Osteocyte (in vitro differentiated cells): ENCODE results near the gene TMEM143. TPM values are rescaled to one million over a fixed set of nuclear protein-coding genes. Genes with fewer than 3 reads are reported as not detected.

Experiments
- DNase-seq: peaks from one replicate; pipeline ENCODE4 v3.0.0; 2021; ENCODE audit warnings: mixed read lengths; ENCODE audit not compliant: unreplicated experiment; ENCODE audit errors: extremely low spot score
- H3K27ac Mint-ChIP-seq: one replicate; pipeline ENCODE4 v1.8.0; 2021; ENCODE audit warnings: mild to moderate bottlenecking, mixed read lengths; ENCODE audit not compliant: unreplicated experiment
- H3K27me3 Mint-ChIP-seq: one replicate; pipeline ENCODE4 v1.8.0; 2021; ENCODE audit warnings: mixed read lengths; ENCODE audit not compliant: unreplicated experiment
- H3K36me3 Mint-ChIP-seq: one replicate; pipeline ENCODE4 v1.8.0; 2021; ENCODE audit warnings: mixed read lengths; ENCODE audit not compliant: unreplicated experiment
- H3K4me1 Mint-ChIP-seq: one replicate; pipeline ENCODE4 v1.8.0; 2021; ENCODE audit warnings: mixed read lengths; ENCODE audit not compliant: unreplicated experiment
- H3K4me3 Mint-ChIP-seq: one replicate; pipeline ENCODE4 v1.8.0; 2021; ENCODE audit warnings: mild to moderate bottlenecking, moderate library complexity, mixed read lengths; ENCODE audit not compliant: unreplicated experiment
- H3K9me3 Mint-ChIP-seq: one replicate; pipeline ENCODE4 v1.8.0; 2021; ENCODE audit warnings: mixed read lengths; ENCODE audit not compliant: unreplicated experiment
- total RNA-seq: library from RNA; stranded (reverse); gene quantifications from 2 replicates; pipeline ENCODE4 v1.2.1, GENCODE V29; 2021
- TF ChIP-seq, protein P1 (sequence below): fragments of 200-600 bp; sonication (generic); IDR thresholded peaks from 2 replicates; pipeline ENCODE4 v1.5.0; 2021; ENCODE audit warnings: antibody characterized with exemption, mild to moderate bottlenecking, moderate library complexity

Gene TMEM143
- total RNA-seq, 1 donor from 2014 or later: 9.1 TPM

DNA sequence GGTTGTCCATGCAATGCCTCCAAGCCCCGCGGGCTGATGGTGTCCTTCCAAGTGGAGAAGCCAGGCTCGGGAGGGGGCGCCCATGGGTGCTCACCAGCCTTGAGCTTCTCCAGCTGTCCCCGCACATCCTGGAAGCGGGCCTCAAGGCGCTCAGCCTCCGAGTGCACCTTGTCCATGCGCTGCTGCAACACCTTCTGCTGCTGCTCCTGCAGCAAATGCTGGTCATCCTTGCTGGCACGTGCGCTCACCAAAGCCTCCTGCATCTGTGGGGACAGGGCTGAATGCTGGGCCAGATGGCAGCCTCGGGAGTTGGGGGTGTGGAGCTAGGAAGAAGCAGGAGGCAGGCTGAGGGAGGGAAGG is 61.2 kb downstream of the TMEM143 start:
- no peaks in the 10 kb centered on the region for H3K9me3 Mint-ChIP-seq
- H3K27ac Mint-ChIP-seq: no peak overlapping the region
- no peak overlapping the region for H3K4me3 Mint-ChIP-seq
- no peaks in the 10 kb centered on the region for H3K4me1 Mint-ChIP-seq
- H3K36me3 Mint-ChIP-seq: no peaks in the 10 kb centered on the region
- no peak for DNase-seq
- H3K27me3 Mint-ChIP-seq: peaks cover 11% of the 10 kb centered on the region
- TF ChIP-seq, protein P1, sequence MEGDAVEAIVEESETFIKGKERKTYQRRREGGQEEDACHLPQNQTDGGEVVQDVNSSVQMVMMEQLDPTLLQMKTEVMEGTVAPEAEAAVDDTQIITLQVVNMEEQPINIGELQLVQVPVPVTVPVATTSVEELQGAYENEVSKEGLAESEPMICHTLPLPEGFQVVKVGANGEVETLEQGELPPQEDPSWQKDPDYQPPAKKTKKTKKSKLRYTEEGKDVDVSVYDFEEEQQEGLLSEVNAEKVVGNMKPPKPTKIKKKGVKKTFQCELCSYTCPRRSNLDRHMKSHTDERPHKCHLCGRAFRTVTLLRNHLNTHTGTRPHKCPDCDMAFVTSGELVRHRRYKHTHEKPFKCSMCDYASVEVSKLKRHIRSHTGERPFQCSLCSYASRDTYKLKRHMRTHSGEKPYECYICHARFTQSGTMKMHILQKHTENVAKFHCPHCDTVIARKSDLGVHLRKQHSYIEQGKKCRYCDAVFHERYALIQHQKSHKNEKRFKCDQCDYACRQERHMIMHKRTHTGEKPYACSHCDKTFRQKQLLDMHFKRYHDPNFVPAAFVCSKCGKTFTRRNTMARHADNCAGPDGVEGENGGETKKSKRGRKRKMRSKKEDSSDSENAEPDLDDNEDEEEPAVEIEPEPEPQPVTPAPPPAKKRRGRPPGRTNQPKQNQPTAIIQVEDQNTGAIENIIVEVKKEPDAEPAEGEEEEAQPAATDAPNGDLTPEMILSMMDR: no peak

DNA sequence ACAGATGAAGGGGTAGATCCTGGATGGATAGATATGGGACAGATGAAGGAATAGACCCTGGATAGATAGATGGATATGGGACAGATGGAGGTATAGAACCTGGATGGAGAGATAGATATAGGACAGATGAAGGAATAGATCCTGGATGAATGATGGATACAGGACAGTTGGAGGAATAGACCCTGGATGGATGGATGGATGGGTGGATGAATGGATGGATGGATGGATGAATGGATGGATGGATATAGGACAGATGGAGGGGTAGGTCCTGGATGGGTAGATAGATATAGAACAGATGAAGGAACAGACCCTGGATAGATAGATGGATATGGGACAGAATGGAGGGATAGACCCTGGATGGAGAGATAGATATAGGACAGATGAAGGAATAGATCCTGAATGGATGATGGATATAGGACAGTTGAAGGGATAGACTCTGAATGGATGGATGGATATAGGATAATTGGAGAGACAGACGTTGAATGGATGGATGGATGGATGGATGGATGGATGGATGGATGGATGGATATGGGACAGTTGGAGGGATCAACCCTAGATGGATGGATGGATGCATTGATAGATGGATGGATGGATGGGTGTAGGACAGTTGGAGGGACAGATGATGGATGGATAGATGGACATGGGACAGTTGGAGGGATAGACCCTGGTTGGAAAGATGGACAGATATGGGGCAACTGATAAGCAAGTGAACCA is 61.7 kb downstream of the TMEM143 start:
- Mint-ChIP-seq H3K4me1 (no peaks in the 10 kb centered on the region), H3K9me3 (no peaks in the 10 kb centered on the region), H3K36me3 (no peaks in the 10 kb centered on the region), H3K4me3 (no peak overlapping the region), H3K27me3 (peaks cover 11% of the 10 kb centered on the region), H3K27ac (no peak overlapping the region)
- no peak for DNase-seq
- TF ChIP-seq, protein P1: no peak

- Mint-ChIP-seq H3K9me3 (no peaks in the 10 kb centered on the region), H3K4me1 (no peaks in the 10 kb centered on the region), H3K4me3 (no peak overlapping the region)
Measured at GRCh38 chr19:48297975-48298374, 65.8 kb downstream of the TMEM143 start.

DNA sequence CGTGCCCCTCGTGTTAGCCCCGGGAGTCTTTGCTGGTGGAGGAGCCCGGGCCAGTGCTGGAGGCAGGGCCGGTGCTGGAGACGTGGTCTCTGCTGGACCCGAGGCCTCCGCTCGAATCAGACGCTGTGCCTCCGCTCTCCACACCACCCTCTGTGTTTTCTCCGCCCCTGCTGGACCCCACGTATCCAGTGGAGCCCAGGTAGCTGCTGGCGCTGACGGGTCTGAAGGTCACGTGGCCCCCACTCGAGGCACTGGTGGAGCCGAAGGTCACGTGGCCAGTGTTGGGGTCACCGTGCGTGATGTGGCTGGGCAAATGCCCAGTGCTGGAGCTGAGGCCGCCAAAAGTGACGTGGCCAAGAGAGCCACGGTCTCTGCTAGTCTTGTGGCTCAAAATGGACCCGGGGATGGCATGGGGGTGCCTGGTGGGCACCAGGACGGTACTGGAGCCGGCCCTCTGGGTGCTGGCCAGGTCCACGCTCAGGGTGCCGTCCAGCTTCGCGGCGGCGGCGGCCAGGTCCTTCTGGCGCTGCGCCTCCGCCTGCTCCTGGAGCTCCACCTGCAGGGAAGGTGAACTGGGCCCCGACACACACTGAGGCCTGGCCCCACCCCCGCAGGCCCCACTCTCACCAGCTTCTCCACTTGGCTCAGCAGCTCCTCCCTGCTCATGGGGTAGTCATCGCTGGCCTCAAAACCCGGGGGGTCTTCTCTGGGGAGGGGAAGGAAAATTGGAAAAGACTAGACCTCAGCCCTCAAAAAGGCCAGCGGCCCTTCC is 66.6 kb downstream of the TMEM143 start:
- H3K27ac Mint-ChIP-seq: no peak overlapping the region
- TF ChIP-seq, protein P1: no peak

More at GRCh38 chr19:48297975-48298374, 65.8 kb downstream of the TMEM143 start:
- TF ChIP-seq, protein P1: no peak
- H3K27me3 Mint-ChIP-seq: peaks cover 6% of the 10 kb centered on the region
- no peak overlapping the region for H3K27ac Mint-ChIP-seq
- DNase-seq: no peak
- H3K36me3 Mint-ChIP-seq: no peaks in the 10 kb centered on the region

DNA sequence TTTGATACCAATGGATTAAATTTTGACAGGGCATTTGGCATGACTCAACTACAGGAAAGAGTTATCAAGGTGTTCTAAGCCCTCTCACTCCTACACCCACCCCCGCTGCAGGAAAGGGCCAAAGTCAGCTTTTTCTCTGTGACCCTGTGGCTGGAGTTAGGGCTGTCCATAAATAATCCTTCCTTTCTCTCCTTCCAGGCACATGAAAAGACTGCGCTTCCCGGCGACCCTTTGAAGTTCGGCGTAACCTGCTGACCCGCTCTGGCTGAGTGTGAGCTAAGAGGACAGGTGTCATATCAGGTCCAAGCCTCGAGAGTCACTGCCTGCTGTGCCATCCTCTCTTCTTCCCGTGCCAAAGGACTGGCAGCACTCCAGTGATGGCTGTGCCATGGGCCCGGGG is 68.3 kb downstream of the TMEM143 start:
- DNase-seq: no peak
- no peaks in the 10 kb centered on the region for H3K9me3 Mint-ChIP-seq
- H3K4me3 Mint-ChIP-seq: no peak overlapping the region
- no peaks in the 10 kb centered on the region for H3K36me3 Mint-ChIP-seq
- peaks cover 8% of the 10 kb centered on the region for H3K4me1 Mint-ChIP-seq
- no peak overlapping the region for H3K27ac Mint-ChIP-seq
- TF ChIP-seq, protein P1: no peak
- H3K27me3 Mint-ChIP-seq: peaks cover 3% of the 10 kb centered on the region

More for the DNA sequence above, 66.6 kb downstream of the TMEM143 start:
- no peak for DNase-seq
- Mint-ChIP-seq H3K4me3 (no peak overlapping the region), H3K9me3 (no peaks in the 10 kb centered on the region), H3K27me3 (peaks cover 6% of the 10 kb centered on the region), H3K36me3 (no peaks in the 10 kb centered on the region), H3K4me1 (no peaks in the 10 kb centered on the region)
